ENCODE results near the gene LDB2.

The LDB2 gene

DNA sequence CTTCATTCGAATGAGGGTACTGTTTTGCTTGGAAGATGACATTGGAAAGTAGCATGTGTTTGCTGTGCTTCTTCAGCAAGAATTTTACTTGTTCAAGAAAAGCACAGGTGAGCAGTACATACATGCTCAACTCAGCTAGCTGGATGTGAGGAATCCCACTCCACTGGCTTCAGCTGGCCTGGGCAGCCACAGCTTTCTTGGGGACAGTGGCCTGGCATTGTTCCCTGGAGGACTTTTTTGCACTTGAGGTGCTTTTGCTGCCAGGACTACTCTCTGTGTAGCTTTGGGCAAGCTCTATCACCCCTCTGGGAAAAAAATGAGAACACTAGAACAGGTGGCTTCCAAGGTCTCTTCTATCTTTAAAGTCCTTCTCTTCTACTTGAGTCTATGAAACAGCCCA lies 184.3 kb downstream of the LDB2 start:
- no peak for DNase-seq

DNA sequence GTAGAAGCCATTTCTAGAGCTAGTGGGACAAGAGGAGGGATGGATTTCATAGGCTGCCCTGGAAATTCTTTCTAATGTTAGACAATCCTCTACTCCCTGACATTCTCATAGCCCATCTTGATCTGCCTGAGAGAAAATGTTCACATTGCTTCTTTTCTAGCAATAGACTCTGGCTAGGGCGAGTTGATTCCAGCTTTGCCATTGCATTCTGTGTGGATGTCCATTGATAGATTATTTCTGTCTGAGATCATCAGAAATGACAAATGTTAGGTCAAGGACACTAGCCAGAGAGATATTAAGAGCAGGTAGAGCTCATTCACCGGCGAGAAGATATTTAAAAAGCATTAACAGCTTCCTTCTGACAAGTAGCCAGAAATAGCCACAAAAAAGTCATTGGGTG lies 184.7 kb downstream of the LDB2 start:
- DNase-seq, result no peak

- DNase-seq, result no peak
These were observed 185.2 kb downstream of the LDB2 start for GRCh38 chr4:16713271-16713670.

DNA sequence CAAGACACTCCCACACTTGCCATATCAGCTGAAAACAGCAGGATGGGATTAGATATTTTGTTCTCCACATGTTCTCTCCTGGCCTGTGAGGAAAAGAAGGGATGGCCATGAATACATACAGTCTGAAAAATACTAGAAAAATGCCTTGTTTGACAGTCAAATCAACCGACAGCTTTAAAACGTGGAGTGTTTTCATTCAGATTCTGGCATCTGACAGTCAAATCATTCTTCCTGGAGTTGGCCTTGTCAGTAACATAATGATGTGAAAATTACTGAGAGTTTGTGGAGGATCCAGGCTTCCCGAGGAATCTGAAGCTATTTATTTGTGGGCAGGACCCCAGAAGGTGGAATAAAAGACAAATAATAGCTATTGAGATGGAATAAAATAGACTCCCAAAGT lies 188.2 kb downstream of the LDB2 start:
- no peak for DNase-seq

DNA sequence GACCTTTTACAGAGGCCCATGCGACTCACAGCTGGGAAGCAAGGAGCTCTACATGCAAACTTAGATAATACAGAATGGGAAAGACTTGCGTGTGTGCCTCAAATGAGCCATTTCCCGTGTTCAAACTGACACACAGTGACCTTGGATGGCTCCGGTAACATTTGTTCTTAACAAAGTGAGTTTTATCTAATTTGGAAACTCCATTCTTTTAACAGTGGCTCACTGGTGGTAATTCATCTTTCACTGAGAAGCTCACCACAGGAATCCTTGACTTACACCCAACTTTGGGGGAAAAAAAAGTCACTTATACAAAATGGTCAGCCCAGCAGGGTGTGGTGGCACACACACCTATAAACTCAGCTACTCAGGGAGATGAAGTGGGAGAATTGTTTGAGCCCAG lies 190.6 kb downstream of the LDB2 start:
- no peak for DNase-seq

GRCh38 chr4:16706251-16706650 lies 192.2 kb downstream of the LDB2 start:
- DNase-seq, result no peak

DNA sequence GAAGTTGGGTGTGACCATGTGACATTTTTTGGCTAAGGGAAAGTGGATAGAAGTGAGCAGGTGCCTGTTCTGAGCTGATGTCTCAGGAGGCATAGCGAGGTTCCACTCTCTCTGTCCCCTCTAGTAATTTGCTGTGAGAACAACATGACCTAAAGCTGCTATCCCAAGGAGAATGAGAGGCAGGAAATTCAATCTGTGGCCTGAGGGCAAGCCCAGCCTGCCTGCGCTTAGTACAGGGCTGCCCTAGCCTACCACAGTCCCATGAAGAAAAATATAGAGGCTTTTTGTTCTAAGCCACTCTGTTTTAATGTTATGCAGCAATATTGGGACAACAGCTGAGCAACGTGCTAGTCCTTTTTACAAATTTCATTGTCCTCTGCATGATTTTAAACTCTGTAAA lies 193.1 kb downstream of the LDB2 start:
- DNase-seq, result no peak

DNA sequence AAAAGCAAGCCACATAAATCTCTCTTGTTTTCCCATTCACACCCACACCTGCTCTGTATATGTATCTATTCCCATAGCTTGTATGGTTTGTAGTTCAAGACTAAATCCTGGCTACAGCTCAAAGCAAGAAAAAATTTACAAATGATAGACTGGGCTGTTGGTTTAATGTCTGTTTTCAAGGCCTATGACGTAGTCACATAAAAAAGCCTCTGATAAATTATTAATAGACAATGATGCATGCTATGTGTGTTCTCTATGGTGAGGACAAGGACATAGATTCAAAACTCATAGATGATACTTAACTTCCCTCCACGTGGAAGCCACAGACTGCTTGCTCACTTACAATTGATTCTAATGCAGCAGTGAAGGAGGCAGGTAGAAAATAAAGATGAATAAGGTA lies 194.0 kb downstream of the LDB2 start:
- no peak for DNase-seq

GRCh38 chr4:16695896-16696295 lies 202.5 kb downstream of the LDB2 start:
- DNase-seq, result no peak

DNA sequence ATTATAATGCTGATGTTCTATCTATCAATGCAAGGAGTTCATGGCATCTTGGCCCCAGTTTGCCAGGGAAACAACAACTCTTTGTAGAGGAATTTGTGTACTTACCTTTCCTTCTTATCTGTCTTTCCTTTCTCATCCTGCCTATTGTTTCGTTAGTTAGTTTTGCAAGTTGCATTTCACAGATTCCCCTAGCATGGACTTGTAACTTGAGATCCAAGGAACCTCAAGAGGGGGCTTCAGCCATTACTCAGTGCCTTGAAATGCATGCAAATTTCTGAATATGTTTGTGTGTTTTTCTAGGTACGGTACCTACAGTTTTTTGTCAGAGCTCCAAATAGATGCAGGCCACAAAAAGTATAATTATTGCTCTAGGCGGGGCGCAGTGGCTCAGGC lies 203.6 kb downstream of the LDB2 start:
- DNase-seq, result no peak

DNA sequence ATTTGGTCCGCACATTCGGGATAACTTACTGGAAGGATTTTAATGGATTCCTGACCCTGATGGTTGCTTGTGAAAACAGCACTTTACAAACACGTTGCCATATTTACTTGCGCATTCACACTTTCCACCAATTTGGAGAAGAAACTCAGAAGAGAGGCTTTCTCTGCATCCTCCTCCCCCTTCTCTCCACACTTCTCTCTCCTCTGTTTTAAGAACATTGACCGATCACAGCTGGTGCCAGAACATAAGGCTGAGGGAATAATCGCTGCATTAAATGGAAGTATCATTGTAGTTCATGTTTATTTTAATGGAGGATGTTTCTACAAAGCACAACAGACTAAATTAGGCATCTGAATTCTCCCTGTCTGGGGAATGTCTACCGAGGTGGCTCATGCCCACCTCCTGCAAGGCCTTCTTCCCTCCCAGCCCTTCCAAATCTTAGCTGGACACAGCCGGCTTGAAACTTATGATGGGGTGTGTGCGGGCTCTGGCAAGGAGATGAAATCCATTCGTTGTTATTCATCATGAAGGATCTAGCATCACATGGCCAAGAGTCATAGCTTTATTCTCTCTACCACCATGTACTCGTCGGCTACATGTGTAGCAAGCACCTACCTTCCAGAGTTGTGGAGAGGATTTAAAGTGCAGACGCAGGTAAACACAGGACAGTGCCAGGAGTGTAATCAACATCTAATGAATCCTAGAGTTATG lies 204.1 kb downstream of the LDB2 start:
- DNase-seq, result no peak

DNA sequence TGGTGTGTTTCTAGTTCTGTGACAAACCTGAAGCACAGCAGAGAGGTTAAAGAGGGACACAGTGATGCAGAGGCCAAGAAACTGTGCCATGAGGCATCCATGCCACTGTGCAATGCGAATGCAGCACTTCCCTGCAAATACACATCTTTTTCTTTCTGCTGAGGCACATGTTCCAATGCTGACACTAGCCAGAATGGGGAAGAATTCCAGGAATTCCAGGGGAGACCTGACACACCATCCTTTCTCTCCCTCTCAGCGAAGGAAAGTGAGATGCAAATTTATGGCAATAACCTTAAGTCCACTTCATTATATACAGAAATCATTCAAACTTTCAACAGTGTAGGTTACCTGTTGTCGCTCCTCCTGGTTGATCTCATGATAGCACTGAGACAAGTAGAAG lies 204.8 kb downstream of the LDB2 start:
- no peak for DNase-seq

- no peak for DNase-seq
These were observed 205.4 kb downstream of the LDB2 start for GRCh38 chr4:16692961-16693506.

GRCh38 chr4:16692524-16692923 lies 205.9 kb downstream of the LDB2 start:
- DNase-seq, result no peak

DNA sequence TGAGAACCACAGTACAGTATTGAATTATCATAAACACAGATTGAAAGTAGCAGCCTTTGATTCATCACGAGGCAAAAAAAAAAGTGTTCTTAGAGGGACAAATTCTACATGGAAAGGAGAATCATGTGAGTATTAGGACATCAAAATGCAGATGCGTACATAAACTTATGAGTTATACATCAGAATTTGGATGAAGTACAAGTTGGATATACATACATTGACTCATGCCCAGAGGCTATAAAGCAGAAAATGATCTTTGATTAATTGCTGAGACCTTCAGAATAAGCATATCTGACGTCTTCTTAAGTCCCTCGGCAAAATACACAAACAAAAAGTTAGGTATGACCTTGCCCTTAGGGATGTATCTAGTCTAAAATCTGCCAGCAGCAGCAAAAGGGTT lies 206.4 kb downstream of the LDB2 start:
- no peak for DNase-seq

DNA sequence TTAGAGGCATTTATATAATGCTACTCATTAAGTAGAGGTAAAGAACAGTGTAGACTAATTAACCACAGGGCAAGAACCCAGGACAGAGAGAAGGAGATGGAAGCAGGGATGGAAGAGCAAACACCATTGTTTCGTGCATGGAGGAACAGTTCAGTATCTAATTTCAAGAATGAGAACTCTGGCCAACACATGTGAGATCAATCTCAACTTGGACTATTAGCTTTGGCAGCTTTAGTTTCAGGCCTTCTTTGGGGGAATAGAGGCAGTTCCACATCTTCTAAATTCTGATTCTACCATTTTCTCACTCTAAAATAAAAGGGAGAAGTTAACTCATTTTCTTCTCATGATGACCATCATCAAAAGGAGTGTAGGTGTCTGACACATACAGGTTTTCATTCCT lies 207.0 kb downstream of the LDB2 start:
- DNase-seq, result no peak

- DNase-seq, result no peak
These were observed 210.6 kb downstream of the LDB2 start for GRCh38 chr4:16687845-16688244.

DNA sequence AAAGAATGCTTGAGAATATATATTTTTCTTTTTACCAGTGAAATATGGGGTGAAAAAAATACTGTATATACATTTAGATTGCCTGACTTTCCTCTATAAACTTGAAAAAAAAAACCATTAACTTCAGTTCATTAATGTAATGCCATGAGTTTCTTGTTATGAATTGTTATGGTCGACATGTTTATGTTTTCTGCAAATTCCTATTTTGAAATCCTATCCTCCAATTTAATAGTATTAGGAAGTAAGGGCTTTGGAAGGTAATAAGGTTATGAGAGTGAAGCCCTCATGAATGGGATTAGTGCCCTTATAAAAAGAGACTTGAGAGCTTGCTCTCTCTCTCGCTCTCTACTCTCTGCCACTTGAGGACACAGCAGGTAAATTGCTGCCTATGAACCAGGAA lies 211.4 kb downstream of the LDB2 start:
- no peak for DNase-seq

DNA sequence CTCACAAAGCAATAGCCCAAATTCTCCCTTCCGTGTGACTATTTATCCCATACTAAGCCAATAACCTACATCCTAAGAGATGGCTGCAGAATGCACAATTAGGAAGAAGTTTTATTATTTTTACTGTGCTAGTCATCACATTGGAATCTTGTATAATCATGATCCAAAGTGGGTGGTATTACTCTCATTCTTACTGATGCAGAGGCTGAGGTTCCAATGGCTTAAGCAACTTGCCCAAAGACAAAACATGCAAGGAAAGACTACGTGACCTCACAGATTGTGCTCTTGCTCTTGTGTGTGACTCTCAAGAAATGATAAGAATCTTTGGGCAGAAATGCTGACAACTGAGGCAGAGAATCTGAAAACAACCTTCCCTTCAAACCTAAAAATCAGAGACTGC lies 212.2 kb downstream of the LDB2 start:
- no peak for DNase-seq

DNA sequence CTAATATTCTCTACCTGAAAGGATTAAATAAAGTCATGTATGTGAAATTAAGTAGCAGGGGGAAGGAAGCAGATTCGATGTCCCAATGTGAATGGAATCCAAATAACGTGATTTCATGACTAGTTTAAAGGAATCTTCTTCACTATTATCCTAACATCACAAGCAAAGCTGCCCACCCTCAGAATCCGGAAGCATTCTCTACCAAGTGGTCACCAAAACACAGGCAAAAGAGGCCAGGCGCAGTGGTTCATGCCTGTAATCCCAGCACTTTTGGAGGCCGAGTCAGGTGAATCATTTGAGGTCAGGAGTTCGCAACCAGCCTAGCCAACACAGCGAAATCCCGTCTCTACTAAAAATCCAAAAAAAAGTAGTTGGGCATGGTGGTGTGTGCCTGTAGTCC lies 212.9 kb downstream of the LDB2 start:
- no peak for DNase-seq

DNA sequence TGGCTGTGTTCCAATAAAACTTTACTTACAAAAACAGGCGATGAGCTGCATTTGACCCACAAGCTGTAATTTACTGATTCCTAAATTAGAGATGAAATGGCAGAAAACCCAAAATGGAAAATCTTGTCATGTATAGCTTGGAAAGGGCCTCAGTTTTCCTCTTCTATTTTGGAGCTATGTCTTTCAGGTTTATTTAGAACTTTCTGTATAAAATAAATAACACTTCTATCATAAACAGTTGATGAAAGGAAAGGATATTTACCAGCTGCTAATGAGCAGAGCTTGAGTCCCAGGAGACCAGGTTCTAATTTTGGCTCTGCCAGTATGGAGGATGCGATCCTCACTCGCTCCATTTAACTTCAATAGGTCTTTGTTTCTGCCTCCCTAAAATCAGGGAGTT lies 213.5 kb downstream of the LDB2 start:
- no peak for DNase-seq

- DNase-seq, result no peak
These were observed 214.3 kb downstream of the LDB2 start for GRCh38 chr4:16684097-16684496.

- no peak for DNase-seq
These were observed 215.5 kb downstream of the LDB2 start for GRCh38 chr4:16682975-16683374.

- DNase-seq, result no peak
These were observed 221.2 kb downstream of the LDB2 start for GRCh38 chr4:16677001-16677944.
